Brain microvascular endothelial cell (primary cell): ENCODE data around the gene TMEM201.

Experiments used
- DNase-seq: peaks from one replicate; pipeline ENCODE4 v3.0.0-alpha.2; 2020
- H3K27ac ChIP-seq: fragments of 250-450 bp; sonication (Bioruptor Pico); 2 replicates; pipeline ENCODE4 v1.5.1; 2020; ENCODE audit warnings: mild to moderate bottlenecking, moderate library complexity
- H3K27me3 ChIP-seq: fragments of 250-450 bp; sonication (Bioruptor Pico); replicated peaks from 2 replicates; pipeline ENCODE4 v1.5.1; 2020; ENCODE audit warnings: mild to moderate bottlenecking
- H3K36me3 ChIP-seq: fragments of 250-450 bp; sonication (Bioruptor Pico); replicated peaks from 2 replicates; pipeline ENCODE4 v1.5.1; 2020; ENCODE audit warnings: mild to moderate bottlenecking
- H3K4me3 ChIP-seq: 2 replicates; pipeline ENCODE4 v1.5.1; 2011; ENCODE audit warnings: low read depth, mild to moderate bottlenecking, control low read depth, low read length, moderate library complexity
- CTCF ChIP-seq: IDR thresholded peaks from 2 replicates; pipeline ENCODE4 v1.5.1; 2011; ENCODE audit warnings: low read depth, mild to moderate bottlenecking, moderate library complexity, low read length, control low read depth, inconsistent platforms; ENCODE audit errors: missing control alignments
- in situ Hi-C: cut with HindIII; loops from 2 replicates; pipeline ENCODE4 v1.10.0; 2017; ENCODE audit warnings: low sequenced_read_pairs, low pct_ligation_motif_present

The TMEM201 gene

GRCh38 chr1:9573723-9574122 is 15.0 kb upstream of the TMEM201 start:
- TF ChIP-seq CTCF, result peak; percentile 47
- DNase-seq, result no peak
- Histone ChIP-seq H3K27ac (no peak overlapping the region), H3K27me3 (no peaks in the 10 kb centered on the region), H3K4me3 (no peak overlapping the region), H3K36me3 (peaks cover 6% of the 10 kb centered on the region)
- in situ Hi-C loops, result no loop called here

GRCh38 chr1:9575486-9575885 is 13.2 kb upstream of the TMEM201 start:
- TF ChIP-seq CTCF, result no peak
- in situ Hi-C loops, result no loop called here
- no peak overlapping the region for H3K4me3 ChIP-seq
- no peak for DNase-seq
- no peak overlapping the region for H3K27ac ChIP-seq
- peaks cover 12% of the 10 kb centered on the region for H3K36me3 ChIP-seq
- H3K27me3 ChIP-seq, result no peaks in the 10 kb centered on the region

GRCh38 chr1:9576903-9577302 is 11.8 kb upstream of the TMEM201 start:
- H3K36me3 ChIP-seq, result peaks cover 15% of the 10 kb centered on the region
- no peak overlapping the region for H3K4me3 ChIP-seq
- in situ Hi-C loops, result no loop called here
- no peak for TF ChIP-seq CTCF
- H3K27me3 ChIP-seq, result no peaks in the 10 kb centered on the region
- no peak overlapping the region for H3K27ac ChIP-seq
- no peak for DNase-seq

GRCh38 chr1:9577423-9577822 is 11.3 kb upstream of the TMEM201 start:
- Histone ChIP-seq H3K36me3 (peaks cover 18% of the 10 kb centered on the region), H3K27ac (no peak overlapping the region), H3K4me3 (no peak overlapping the region), H3K27me3 (no peaks in the 10 kb centered on the region)
- TF ChIP-seq CTCF, result no peak
- no peak for DNase-seq
- in situ Hi-C loops, result no loop called here

- H3K27ac ChIP-seq, result no peak overlapping the region
- no peak overlapping the region for H3K4me3 ChIP-seq
- in situ Hi-C loops, result no loop called here
- no peak for TF ChIP-seq CTCF
- no peaks in the 10 kb centered on the region for H3K27me3 ChIP-seq
- no peak for DNase-seq
- H3K36me3 ChIP-seq, result peaks cover 12% of the 10 kb centered on the region
Measured at GRCh38 chr1:9580942-9581341, 7.8 kb upstream of the TMEM201 start.

- peaks cover 4% of the 10 kb centered on the region for H3K36me3 ChIP-seq
- H3K4me3 ChIP-seq, result no peak overlapping the region
- DNase-seq, result no peak
- H3K27ac ChIP-seq, result no peak overlapping the region
- no peaks in the 10 kb centered on the region for H3K27me3 ChIP-seq
- in situ Hi-C loops, result no loop called here
- no peak for TF ChIP-seq CTCF
Measured at GRCh38 chr1:9586147-9586766, 2.5 kb upstream of the TMEM201 start.
